OCI-LY7 (cell line): Measurements from ENCODE around the gene GTPBP8. TPM values are rescaled to one million over a fixed set of nuclear protein-coding genes. Genes with fewer than 3 reads are reported as not detected.

Experiments used
- BruUV-seq: library from RNA; stranded (reverse); fragments of 400-500 nt; replicated peaks from 2 replicates; lab custom pipeline; 2021; lab: Mats Ljungman, UMichigan
- CTCF ChIA-PET: fragments of 300-600 bp; sonication (Branson Sonifier 250); formaldehyde crosslinking; loops from one replicate; lab custom pipeline; 2022; ENCODE audit warnings: antibody characterized with exemption; ENCODE audit not compliant: unreplicated experiment; lab: Charles Lee
- POLR2A ChIA-PET: fragments of 300-600 bp; sonication (Branson Sonifier 250); formaldehyde crosslinking; loops from one replicate; lab custom pipeline; 2022; ENCODE audit warnings: antibody characterized with exemption; lab: Charles Lee
- DNase-seq: peaks from one replicate; pipeline ENCODE4 v3.0.0-alpha.2; 2015; ENCODE audit warnings: low spot score
- H2AFZ ChIP-seq: fragments of 200-600 bp; sonication (generic), shearing (Covaris generic); 2 replicates; pipeline ENCODE4 v1.6.1; 2014; ENCODE audit warnings: mild to moderate bottlenecking, antibody characterized with exemption, low read length, moderate library complexity
- H3K27ac ChIP-seq: fragments of 200-600 bp; sonication (generic); 2 replicates; pipeline ENCODE4 v1.5.1; 2014; ENCODE audit warnings: mixed run types, low read depth, mild to moderate bottlenecking, moderate library complexity, low read length, inconsistent platforms; ENCODE audit not compliant: poor library complexity, severe bottlenecking
- H3K36me3 ChIP-seq: fragments of 200-600 bp; sonication (generic); 2 replicates; pipeline ENCODE4 v1.6.1; 2014; ENCODE audit warnings: mild to moderate bottlenecking, antibody characterized with exemption, low read length, moderate library complexity, mixed read lengths; ENCODE audit not compliant: insufficient read depth
- H3K4me1 ChIP-seq: fragments of 200-600 bp; sonication (generic); 2 replicates; pipeline ENCODE4 v1.5.1; 2014; ENCODE audit warnings: mild to moderate bottlenecking, low read length; ENCODE audit not compliant: insufficient read depth, poor library complexity, severe bottlenecking
- H3K4me2 ChIP-seq: fragments of 200-600 bp; sonication (generic); 2 replicates; pipeline ENCODE4 v1.6.1; 2014; ENCODE audit warnings: mild to moderate bottlenecking, low read length
- H3K4me3 ChIP-seq: fragments of 200-600 bp; sonication (generic); 2 replicates; pipeline ENCODE4 v1.5.1; 2014; ENCODE audit warnings: mild to moderate bottlenecking, low read depth, low read length; ENCODE audit not compliant: poor library complexity, severe bottlenecking
- H3K79me2 ChIP-seq: fragments of 200-600 bp; sonication (generic); 2 replicates; pipeline ENCODE4 v1.6.1; 2016; ENCODE audit warnings: low read depth, mild to moderate bottlenecking, low read length, moderate library complexity, mixed read lengths; ENCODE audit not compliant: insufficient read depth
- H3K9me2 ChIP-seq: fragments of 200-600 bp; sonication (generic); 2 replicates; pipeline ENCODE4 v1.6.1; 2016; ENCODE audit warnings: mild to moderate bottlenecking, low read length, mixed read lengths; ENCODE audit not compliant: insufficient read depth
- H3K9me3 ChIP-seq: fragments of 200-600 bp; sonication (generic); 2 replicates; pipeline ENCODE4 v1.6.1; 2014; ENCODE audit warnings: mild to moderate bottlenecking, mixed run types, low read length, mixed read lengths
- H4K20me1 ChIP-seq: fragments of 200-600 bp; sonication (generic); 2 replicates; pipeline ENCODE4 v1.6.1; 2014; ENCODE audit warnings: mild to moderate bottlenecking, antibody characterized with exemption, low read length, moderate library complexity, mixed read lengths; ENCODE audit not compliant: insufficient read depth
- EZH2phosphoT487 ChIP-seq: fragments of 200-600 bp; sonication (generic); IDR thresholded peaks from 2 replicates; pipeline ENCODE4 v1.6.1; 2018; ENCODE audit warnings: low read depth, borderline replicate concordance, mild to moderate bottlenecking, mixed run types, antibody characterized with exemption, low read length, moderate library complexity, mixed read lengths
- intact Hi-C: fragments of 100-400 bp; cut with micrococcal nuclease; formaldehyde crosslinking; loops from one replicate; pipeline ENCODE4 v1.10.0; 2022; ENCODE audit not compliant: unreplicated experiment
- total RNA-seq, 2 experiments: library from RNA; depleted of rRNA in 1 of 2; stranded (reverse); fragments of >200 nt in 1 of 2; shearing (Covaris generic) in 1 of 2; gene quantifications; 2 replicates each; pipeline ENCODE4 v1.2.3, GENCODE V29; 2014 to 2022
- TF ChIP-seq, protein P1 (sequence below): fragments of 200-600 bp; sonication (generic); conservative IDR thresholded peaks from 2 replicates; pipeline ENCODE4 v1.5.1; 2014; ENCODE audit warnings: mild to moderate bottlenecking, antibody characterized with exemption, low read length, moderate library complexity, mixed read lengths

GTPBP8 gene
- total RNA-seq, 2 experiments from 2014 or later = 21.9 to 23.8 TPM

DNA sequence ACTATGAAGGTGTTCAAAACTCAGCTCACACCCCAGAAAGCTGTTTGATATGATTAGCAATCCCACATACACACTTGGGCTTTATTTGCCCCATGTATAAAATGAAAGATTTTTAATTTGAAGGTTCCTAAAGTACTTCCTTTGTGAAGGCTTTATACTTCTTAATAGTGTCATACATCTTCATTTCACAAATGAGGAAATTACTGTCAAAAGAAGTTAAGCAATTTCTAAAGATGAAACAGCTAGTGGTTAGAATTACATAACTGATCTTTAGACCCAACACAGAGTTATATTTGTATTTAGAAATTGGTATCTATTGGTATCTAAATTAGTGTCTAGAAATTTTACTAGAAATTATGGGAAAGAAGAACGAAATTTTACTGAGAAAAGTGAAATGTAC, 23.0 kb upstream of the GTPBP8 start:
- Histone ChIP-seq H2AFZ (no peak overlapping the region), H3K9me2 (no peaks in the 10 kb centered on the region; the same call in 1 of the 2 replicates), H3K27ac (no peak overlapping the region), H3K4me1 (no peaks in the 10 kb centered on the region), H4K20me1 (no peaks in the 10 kb centered on the region), H3K79me2 (no peaks in the 10 kb centered on the region), H3K4me3 (no peak overlapping the region), H3K9me3 (no peaks in the 10 kb centered on the region), H3K36me3 (no peaks in the 10 kb centered on the region), H3K4me2 (no peak overlapping the region)
- TF ChIP-seq, protein P1, sequence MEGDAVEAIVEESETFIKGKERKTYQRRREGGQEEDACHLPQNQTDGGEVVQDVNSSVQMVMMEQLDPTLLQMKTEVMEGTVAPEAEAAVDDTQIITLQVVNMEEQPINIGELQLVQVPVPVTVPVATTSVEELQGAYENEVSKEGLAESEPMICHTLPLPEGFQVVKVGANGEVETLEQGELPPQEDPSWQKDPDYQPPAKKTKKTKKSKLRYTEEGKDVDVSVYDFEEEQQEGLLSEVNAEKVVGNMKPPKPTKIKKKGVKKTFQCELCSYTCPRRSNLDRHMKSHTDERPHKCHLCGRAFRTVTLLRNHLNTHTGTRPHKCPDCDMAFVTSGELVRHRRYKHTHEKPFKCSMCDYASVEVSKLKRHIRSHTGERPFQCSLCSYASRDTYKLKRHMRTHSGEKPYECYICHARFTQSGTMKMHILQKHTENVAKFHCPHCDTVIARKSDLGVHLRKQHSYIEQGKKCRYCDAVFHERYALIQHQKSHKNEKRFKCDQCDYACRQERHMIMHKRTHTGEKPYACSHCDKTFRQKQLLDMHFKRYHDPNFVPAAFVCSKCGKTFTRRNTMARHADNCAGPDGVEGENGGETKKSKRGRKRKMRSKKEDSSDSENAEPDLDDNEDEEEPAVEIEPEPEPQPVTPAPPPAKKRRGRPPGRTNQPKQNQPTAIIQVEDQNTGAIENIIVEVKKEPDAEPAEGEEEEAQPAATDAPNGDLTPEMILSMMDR = no peak
- no peak for TF ChIP-seq EZH2phosphoT487
- POLR2A ChIA-PET = no interaction called here
- DNase-seq = no peak
- no TSS peak for BruUV-seq
- intact Hi-C loops = no loop called here
- CTCF ChIA-PET = no interaction called here

DNA sequence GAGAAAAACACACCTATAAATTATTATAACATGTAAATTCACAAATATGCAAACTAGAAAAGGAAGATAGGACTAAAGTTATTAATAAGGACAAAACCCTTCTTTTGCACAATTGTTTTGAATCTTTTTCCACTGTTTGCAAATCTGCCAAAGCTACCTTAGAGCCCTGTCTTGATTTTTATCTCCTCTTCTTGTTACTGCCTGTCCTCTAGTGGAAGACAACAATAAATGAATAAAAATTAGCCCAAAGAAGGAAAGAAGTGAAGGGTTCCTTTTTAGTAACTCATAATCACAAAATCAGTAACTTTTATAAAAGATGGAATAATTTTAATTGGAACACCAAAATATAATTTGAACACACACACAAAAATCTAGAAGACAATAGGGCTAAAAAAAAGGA, 18.6 kb upstream of the GTPBP8 start:
- BruUV-seq = no TSS peak

More for the DNA sequence above, 18.6 kb upstream of the GTPBP8 start:
- ChIA-PET CTCF (no interaction called here), POLR2A (interaction anchor here (0.7 kb wide), 1 partner anchor 156 kb away, joined by 3 read pairs; no protein-coding TSS in a partner anchor)
- Histone ChIP-seq H3K27ac (no peak overlapping the region), H2AFZ (no peak overlapping the region), H4K20me1 (no peaks in the 10 kb centered on the region), H3K79me2 (no peaks in the 10 kb centered on the region), H3K36me3 (no peaks in the 10 kb centered on the region), H3K9me2 (no peaks in the 10 kb centered on the region; the same call in 1 of the 2 replicates), H3K9me3 (no peaks in the 10 kb centered on the region), H3K4me3 (no peak overlapping the region), H3K4me1 (peaks cover 10% of the 10 kb centered on the region), H3K4me2 (no peak overlapping the region)
- no peak for DNase-seq
- intact Hi-C loops = no loop called here
- TF ChIP-seq, protein P1 = 0 out of 2 replicates have a peak, but pooled peaks have one; percentile 16
- no peak for TF ChIP-seq EZH2phosphoT487
